ENCODE measurements around the gene CABP1. TPM values are rescaled to one million over a fixed set of nuclear protein-coding genes. Genes with fewer than 3 reads are reported as not detected.

CABP1 gene
- total and polyA plus RNA-seq, 4 donors: 0.13 to 0.63 (median 0.48) TPM

DNA sequence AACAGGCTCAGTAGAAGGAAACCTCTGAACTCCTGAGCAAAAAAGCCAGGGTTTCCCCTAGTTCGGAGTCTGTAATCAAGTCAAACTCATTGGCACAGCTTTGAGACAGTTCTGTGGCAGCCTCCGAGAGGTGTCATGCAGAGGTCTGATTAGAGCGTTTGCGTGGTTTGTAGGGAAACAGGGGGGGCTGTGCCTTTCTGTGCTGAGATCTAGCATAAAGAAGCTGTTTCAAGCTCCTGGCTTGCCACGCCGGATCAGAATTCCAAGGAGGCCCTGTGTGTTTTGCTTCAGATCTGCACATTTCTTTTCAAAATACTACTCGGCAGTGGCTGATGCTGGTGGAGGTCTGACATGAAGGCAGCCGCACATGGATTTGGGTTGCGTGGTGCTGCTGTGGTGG, 1.7 kb downstream of the CABP1 start:
- H3K4me3 ChIP-seq: no peak overlapping the region
- 77 to 83% methylated on average over 9 of the region's 9 CpGs for WGBS, 2 donors

DNA sequence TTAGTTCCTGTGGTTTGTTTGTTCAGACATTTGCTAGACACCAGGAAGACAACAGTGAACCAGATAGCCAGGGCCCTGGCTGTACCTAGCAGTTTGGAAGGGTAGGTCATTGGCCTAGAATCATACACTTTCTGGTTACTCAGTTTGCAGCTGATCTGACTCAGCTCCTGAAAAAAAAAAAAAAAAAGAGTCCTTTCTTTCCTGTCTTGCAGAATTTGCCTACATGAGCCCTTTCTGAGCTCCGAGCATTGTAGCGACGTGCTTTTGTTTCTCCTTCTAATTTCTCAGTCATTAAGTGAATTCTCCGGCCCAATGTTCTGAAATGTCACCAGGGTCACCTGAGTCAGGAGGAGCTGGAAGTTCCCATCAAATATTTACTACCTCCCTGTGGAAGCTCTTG, 2.4 kb downstream of the CABP1 start:
- DNase-seq (no peak), ATAC-seq (ENCODE audit: insufficient read depth, low FRiP score) (no peak)
- H3K4me1 ChIP-seq (ENCODE audit: control insufficient read depth in 5 of 5, insufficient read depth in 5 of 5, low read length in 5 of 5): peaks cover 0 to 11% (median 0%) of the 10 kb centered on the region in 5 donors
- no peaks in the 10 kb centered on the region for H3K9me3 ChIP-seq (ENCODE audit: control insufficient read depth in 4 of 4, insufficient read depth in 3 of 4, low read length in 3 of 4)
- H3K36me3 ChIP-seq (ENCODE audit: control insufficient read depth in 4 of 4, insufficient read depth in 4 of 4, low read length in 4 of 4): no peaks in the 10 kb centered on the region
- peaks cover 19 to 47% (median 41%) of the 10 kb centered on the region in 3 donors for H3K27me3 ChIP-seq (ENCODE audit: control insufficient read depth in 3 of 3, insufficient read depth in 3 of 3, low read length in 2 of 3)
- TF ChIP-seq, protein P1, sequence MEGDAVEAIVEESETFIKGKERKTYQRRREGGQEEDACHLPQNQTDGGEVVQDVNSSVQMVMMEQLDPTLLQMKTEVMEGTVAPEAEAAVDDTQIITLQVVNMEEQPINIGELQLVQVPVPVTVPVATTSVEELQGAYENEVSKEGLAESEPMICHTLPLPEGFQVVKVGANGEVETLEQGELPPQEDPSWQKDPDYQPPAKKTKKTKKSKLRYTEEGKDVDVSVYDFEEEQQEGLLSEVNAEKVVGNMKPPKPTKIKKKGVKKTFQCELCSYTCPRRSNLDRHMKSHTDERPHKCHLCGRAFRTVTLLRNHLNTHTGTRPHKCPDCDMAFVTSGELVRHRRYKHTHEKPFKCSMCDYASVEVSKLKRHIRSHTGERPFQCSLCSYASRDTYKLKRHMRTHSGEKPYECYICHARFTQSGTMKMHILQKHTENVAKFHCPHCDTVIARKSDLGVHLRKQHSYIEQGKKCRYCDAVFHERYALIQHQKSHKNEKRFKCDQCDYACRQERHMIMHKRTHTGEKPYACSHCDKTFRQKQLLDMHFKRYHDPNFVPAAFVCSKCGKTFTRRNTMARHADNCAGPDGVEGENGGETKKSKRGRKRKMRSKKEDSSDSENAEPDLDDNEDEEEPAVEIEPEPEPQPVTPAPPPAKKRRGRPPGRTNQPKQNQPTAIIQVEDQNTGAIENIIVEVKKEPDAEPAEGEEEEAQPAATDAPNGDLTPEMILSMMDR (IDR thresholded peaks at IDR 0.05; ENCODE audit: control extremely low read depth, extremely low read depth): no peak
- H3K9ac ChIP-seq (ENCODE audit: insufficient read depth in 1 of 2, low read length in 2 of 2): no peak overlapping the region
- WGBS, 2 donors: 87 to 88% methylated on average over 4 of the region's 4 CpGs
- no peak overlapping the region for H3K4me3 ChIP-seq
- H3K27ac ChIP-seq (ENCODE audit: low read depth in 1 of 2, low read length in 1 of 2): no peak overlapping the region

More for the DNA sequence above, 1.7 kb downstream of the CABP1 start:
- no peak for DNase-seq
- TF ChIP-seq, protein P1 (IDR thresholded peaks at IDR 0.05; ENCODE audit: control extremely low read depth, extremely low read depth): no peak
- Histone ChIP-seq H3K27me3 (ENCODE audit: control insufficient read depth in 3 of 3, insufficient read depth in 3 of 3, low read length in 2 of 3) (peaks cover 19 to 47% (median 41%) of the 10 kb centered on the region in 3 donors), H3K4me1 (ENCODE audit: control insufficient read depth in 5 of 5, insufficient read depth in 5 of 5, low read length in 5 of 5) (peaks cover 0 to 11% (median 0%) of the 10 kb centered on the region in 5 donors), H3K36me3 (ENCODE audit: control insufficient read depth in 4 of 4, insufficient read depth in 4 of 4, low read length in 4 of 4) (no peaks in the 10 kb centered on the region), H3K9ac (ENCODE audit: insufficient read depth in 1 of 2, low read length in 2 of 2) (no peak overlapping the region), H3K27ac (ENCODE audit: low read depth in 1 of 2, low read length in 1 of 2) (no peak overlapping the region), H3K9me3 (ENCODE audit: control insufficient read depth in 4 of 4, insufficient read depth in 3 of 4, low read length in 3 of 4) (no peaks in the 10 kb centered on the region)
- no peak for ATAC-seq (ENCODE audit: insufficient read depth, low FRiP score)

DNA sequence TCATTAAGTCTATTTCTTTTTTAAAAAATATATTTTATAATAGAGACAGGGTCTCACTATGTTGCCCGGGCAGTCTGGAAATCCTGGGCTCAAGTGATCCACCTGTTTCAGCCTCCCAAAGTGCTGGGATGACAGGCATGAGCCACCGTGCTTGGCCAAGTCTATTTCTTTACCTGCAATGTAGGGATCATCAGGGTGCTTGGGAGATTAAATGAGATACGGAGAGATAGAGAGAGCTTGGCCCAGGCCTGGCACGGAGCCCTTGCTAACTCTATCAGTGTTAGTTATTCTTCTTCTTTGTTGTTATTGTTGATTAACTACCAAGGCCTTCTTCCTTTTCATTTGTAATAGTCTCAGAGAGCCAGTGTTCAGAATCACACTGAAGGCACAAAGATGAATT, 3.1 kb downstream of the CABP1 start:
- H3K36me3 ChIP-seq (ENCODE audit: control insufficient read depth in 4 of 4, insufficient read depth in 4 of 4, low read length in 4 of 4): no peaks in the 10 kb centered on the region
- no peak for DNase-seq
- ATAC-seq (ENCODE audit: insufficient read depth, low FRiP score): no peak
- no peak overlapping the region for H3K9ac ChIP-seq (ENCODE audit: insufficient read depth in 1 of 2, low read length in 2 of 2)
- no peaks in the 10 kb centered on the region for H3K9me3 ChIP-seq (ENCODE audit: control insufficient read depth in 4 of 4, insufficient read depth in 3 of 4, low read length in 3 of 4)
- H3K4me1 ChIP-seq (ENCODE audit: control insufficient read depth in 5 of 5, insufficient read depth in 5 of 5, low read length in 5 of 5): peaks cover 0 to 14% (median 0%) of the 10 kb centered on the region in 5 donors
- TF ChIP-seq, protein P1 (IDR thresholded peaks at IDR 0.05; ENCODE audit: control extremely low read depth, extremely low read depth): no peak
- H3K27ac ChIP-seq (ENCODE audit: low read depth in 1 of 2, low read length in 1 of 2): no peak overlapping the region
- H3K27me3 ChIP-seq (ENCODE audit: control insufficient read depth in 3 of 3, insufficient read depth in 3 of 3, low read length in 2 of 3): peaks cover 19 to 45% (median 41%) of the 10 kb centered on the region in 3 donors
- WGBS, 2 donors: 81 to 93% methylated on average over 4 of the region's 4 CpGs
- no peak overlapping the region for H3K4me3 ChIP-seq

DNA sequence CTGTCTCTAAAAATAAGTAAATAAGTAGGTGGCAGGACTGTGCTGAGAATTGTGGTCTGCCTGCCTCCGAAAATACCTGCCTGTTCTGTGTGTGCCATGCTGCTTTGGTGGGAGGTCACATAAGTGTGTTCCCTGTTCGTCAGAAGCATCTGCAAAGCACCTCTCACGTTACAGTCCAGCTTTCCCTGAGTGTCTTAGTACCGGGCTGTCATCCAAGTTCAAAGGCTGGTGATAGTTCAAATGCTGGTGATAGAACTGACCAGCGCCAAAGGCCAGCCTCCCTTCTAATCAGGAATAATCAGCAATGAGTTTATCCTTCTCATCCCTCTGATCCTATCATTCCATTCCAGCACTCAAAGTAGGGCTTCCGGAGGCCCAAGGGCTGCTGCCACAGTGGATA, 5.6 kb downstream of the CABP1 start:
- H3K9me3 ChIP-seq (ENCODE audit: control insufficient read depth in 4 of 4, insufficient read depth in 3 of 4, low read length in 3 of 4): no peaks in the 10 kb centered on the region
- no peak overlapping the region for H3K9ac ChIP-seq (ENCODE audit: insufficient read depth in 1 of 2, low read length in 2 of 2)
- ATAC-seq (ENCODE audit: insufficient read depth, low FRiP score) (no peak), DNase-seq (no peak)
- TF ChIP-seq, protein P1 (IDR thresholded peaks at IDR 0.05; ENCODE audit: control extremely low read depth, extremely low read depth): no peak
- H3K36me3 ChIP-seq (ENCODE audit: control insufficient read depth in 4 of 4, insufficient read depth in 4 of 4, low read length in 4 of 4): no peaks in the 10 kb centered on the region
- H3K4me1 ChIP-seq (ENCODE audit: control insufficient read depth in 5 of 5, insufficient read depth in 5 of 5, low read length in 5 of 5): peaks cover 0 to 29% (median 0%) of the 10 kb centered on the region in 5 donors
- no peak overlapping the region for H3K4me3 ChIP-seq
- WGBS, 2 donors: 49 to 72% methylated on average over 6 of the region's 6 CpGs
- no peak overlapping the region for H3K27ac ChIP-seq (ENCODE audit: low read depth in 1 of 2, low read length in 1 of 2)
- H3K27me3 ChIP-seq (ENCODE audit: control insufficient read depth in 3 of 3, insufficient read depth in 3 of 3, low read length in 2 of 3): peaks cover 12 to 48% (median 38%) of the 10 kb centered on the region in 3 donors

Data from lung (tissue), 12 donors.